Vagina (tissue), 2 donors: ENCODE measurements around the gene TM6SF1. TPM values are rescaled to one million over a fixed set of nuclear protein-coding genes. Genes with fewer than 3 reads are reported as not detected.

Source experiments
- DNase-seq, 2 donors: peaks; one replicate each; pipeline ENCODE4 v3.0.0-alpha.2; 2017; ENCODE audit errors: extremely low spot score in 2 of 2
- H3K27ac ChIP-seq: fragments of 200-600 bp; sonication (generic); one replicate; pipeline ENCODE4 v1.5.1; 2019
- H3K27me3 ChIP-seq: fragments of 200-600 bp; sonication (generic); one replicate; pipeline ENCODE4 v1.5.1; 2019
- H3K36me3 ChIP-seq, 2 donors: fragments of 200-600 bp; sonication (generic); one replicate each; pipeline ENCODE4 v1.5.1; 2017 to 2019
- H3K4me1 ChIP-seq: fragments of 200-600 bp; sonication (generic); one replicate; pipeline ENCODE4 v1.5.1; 2019
- H3K4me3 ChIP-seq, 2 donors: fragments of 200-600 bp; sonication (generic); 1 replicate in 1 of 2; 2 replicates in 1 of 2; pipeline ENCODE4 v1.5.1; 2016 to 2019
- H3K9me3 ChIP-seq: fragments of 200-600 bp; sonication (generic); one replicate; pipeline ENCODE4 v1.5.1; 2019
- POLR2A ChIP-seq, 2 donors: fragments of 450-650 bp; IDR thresholded peaks; one replicate each; pipeline ENCODE4 v1.6.1; 2017; ENCODE audit warnings: antibody characterized with exemption in 2 of 2, mild to moderate bottlenecking in 2 of 2, moderate library complexity in 2 of 2
- POLR2AphosphoS5 ChIP-seq, 2 donors: sonication (generic); formaldehyde crosslinking; IDR thresholded peaks; one replicate each; pipeline ENCODE4 v1.9.0; 2017; ENCODE audit warnings: antibody characterized with exemption in 2 of 2, mild to moderate bottlenecking in 2 of 2, low read depth in 1 of 2; ENCODE audit not compliant: insufficient read depth in 1 of 2
- intact Hi-C: fragments of 100-400 bp; cut with DNase I; formaldehyde crosslinking; loops from one replicate; pipeline ENCODE4 v1.15.1; 2023
- total RNA-seq: library from RNA; depleted of rRNA; stranded (reverse); fragments of >200 nt; gene quantifications from one replicate; pipeline ENCODE4 v1.2.3, GENCODE V29; 2016
- TF ChIP-seq, protein P1 (sequence below), 3 experiments: fragments of 450-650 bp in 2 of 3; fragments of 200-600 bp in 1 of 3; sonication (generic) in 1 of 3; IDR thresholded peaks; one replicate each; pipeline ENCODE4 v1.5.1; 2017 to 2019; ENCODE audit warnings: antibody characterized with exemption in 3 of 3, mild to moderate bottlenecking in 2 of 3, moderate library complexity in 2 of 3

Gene TM6SF1
- total RNA-seq, 1 donor from 2014 or later: 3.9 TPM

GRCh38 chr15:83098079-83098478 lies 9.4 kb upstream of the TM6SF1 start:
- TF ChIP-seq POLR2A (IDR thresholded peaks at IDR 0.05) (no peak), POLR2AphosphoS5 (IDR thresholded peaks at IDR 0.05; ENCODE audit: insufficient read depth in 1 of 2, low read depth in 1 of 2) (no peak)
- TF ChIP-seq, protein P1, sequence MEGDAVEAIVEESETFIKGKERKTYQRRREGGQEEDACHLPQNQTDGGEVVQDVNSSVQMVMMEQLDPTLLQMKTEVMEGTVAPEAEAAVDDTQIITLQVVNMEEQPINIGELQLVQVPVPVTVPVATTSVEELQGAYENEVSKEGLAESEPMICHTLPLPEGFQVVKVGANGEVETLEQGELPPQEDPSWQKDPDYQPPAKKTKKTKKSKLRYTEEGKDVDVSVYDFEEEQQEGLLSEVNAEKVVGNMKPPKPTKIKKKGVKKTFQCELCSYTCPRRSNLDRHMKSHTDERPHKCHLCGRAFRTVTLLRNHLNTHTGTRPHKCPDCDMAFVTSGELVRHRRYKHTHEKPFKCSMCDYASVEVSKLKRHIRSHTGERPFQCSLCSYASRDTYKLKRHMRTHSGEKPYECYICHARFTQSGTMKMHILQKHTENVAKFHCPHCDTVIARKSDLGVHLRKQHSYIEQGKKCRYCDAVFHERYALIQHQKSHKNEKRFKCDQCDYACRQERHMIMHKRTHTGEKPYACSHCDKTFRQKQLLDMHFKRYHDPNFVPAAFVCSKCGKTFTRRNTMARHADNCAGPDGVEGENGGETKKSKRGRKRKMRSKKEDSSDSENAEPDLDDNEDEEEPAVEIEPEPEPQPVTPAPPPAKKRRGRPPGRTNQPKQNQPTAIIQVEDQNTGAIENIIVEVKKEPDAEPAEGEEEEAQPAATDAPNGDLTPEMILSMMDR (IDR thresholded peaks at IDR 0.05): no peak
- H3K4me1 ChIP-seq: no peaks in the 10 kb centered on the region
- no peak for DNase-seq
- H3K4me3 ChIP-seq: no peak overlapping the region
- no peaks in the 10 kb centered on the region for H3K27me3 ChIP-seq
- no peaks in the 10 kb centered on the region for H3K9me3 ChIP-seq
- intact Hi-C loops: no loop called here
- no peak overlapping the region for H3K27ac ChIP-seq
- H3K36me3 ChIP-seq: no peaks in the 10 kb centered on the region

DNA sequence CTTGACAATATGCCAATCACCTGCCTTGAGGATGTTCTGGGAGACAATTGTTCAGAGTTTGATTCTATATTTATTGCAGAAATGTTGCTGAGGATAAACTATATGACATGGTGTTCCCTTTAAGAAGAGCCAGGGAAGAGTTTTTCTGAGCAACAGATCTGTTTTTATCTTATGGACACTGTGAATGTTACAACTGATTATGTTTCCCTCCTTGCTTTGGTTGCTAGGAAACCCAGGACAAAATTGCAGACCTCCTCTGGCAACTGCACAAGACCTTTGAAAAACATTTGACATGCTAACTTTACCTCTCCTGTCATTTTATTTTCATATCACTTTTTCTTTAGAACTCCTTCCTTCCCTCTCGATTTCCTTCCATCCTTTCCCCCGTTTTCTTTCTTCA lies 8.2 kb upstream of the TM6SF1 start:
- Histone ChIP-seq H3K27me3 (no peaks in the 10 kb centered on the region), H3K9me3 (no peaks in the 10 kb centered on the region), H3K4me3 (no peak overlapping the region), H3K27ac (no peak overlapping the region), H3K36me3 (no peaks in the 10 kb centered on the region), H3K4me1 (no peaks in the 10 kb centered on the region)
- no peak for DNase-seq
- no peak for TF ChIP-seq POLR2AphosphoS5 (IDR thresholded peaks at IDR 0.05; ENCODE audit: insufficient read depth in 1 of 2, low read depth in 1 of 2)
- no peak for TF ChIP-seq POLR2A (IDR thresholded peaks at IDR 0.05)
- TF ChIP-seq, protein P1 (IDR thresholded peaks at IDR 0.05): no peak
- intact Hi-C loops: no loop called here

DNA sequence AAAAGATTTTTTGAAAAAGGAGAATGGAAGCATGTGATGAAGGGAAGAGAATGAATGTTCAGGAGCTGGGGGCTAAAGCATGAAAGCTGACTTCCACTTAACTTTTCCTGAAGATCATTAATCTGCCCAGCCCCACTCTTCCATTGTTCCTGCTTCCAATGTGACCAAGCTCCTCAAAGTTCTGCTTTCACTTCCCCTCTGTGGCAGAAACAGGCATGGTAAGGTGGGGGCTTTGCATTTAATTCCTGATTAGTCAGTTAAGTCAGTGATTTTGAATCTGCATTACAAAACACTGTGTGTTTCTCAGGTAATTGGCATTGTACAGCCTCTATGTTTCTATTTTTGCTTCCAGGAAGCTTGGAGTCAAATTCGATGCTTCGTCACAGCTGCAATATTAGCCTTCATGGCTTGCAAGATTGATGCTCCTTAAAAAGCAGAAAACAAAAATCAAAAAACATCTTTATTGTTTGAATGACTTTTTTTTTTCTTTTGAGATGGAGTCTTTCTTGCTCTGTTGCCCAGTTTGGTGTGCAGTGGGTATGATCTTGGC lies 7.3 kb upstream of the TM6SF1 start:
- no peaks in the 10 kb centered on the region for H3K4me1 ChIP-seq
- no peaks in the 10 kb centered on the region for H3K27me3 ChIP-seq
- TF ChIP-seq POLR2A (IDR thresholded peaks at IDR 0.05): no peak
- TF ChIP-seq POLR2AphosphoS5 (IDR thresholded peaks at IDR 0.05; ENCODE audit: insufficient read depth in 1 of 2, low read depth in 1 of 2): no peak
- TF ChIP-seq, protein P1 (IDR thresholded peaks at IDR 0.05): no peak
- no peaks in the 10 kb centered on the region for H3K9me3 ChIP-seq
- intact Hi-C loops: no loop called here
- H3K36me3 ChIP-seq: no peaks in the 10 kb centered on the region
- no peak for DNase-seq
- no peak overlapping the region for H3K27ac ChIP-seq
- H3K4me3 ChIP-seq: no peak overlapping the region

- Histone ChIP-seq H3K27ac (no peak overlapping the region), H3K36me3 (no peaks in the 10 kb centered on the region), H3K27me3 (no peaks in the 10 kb centered on the region), H3K9me3 (no peaks in the 10 kb centered on the region), H3K4me3 (no peak overlapping the region), H3K4me1 (no peaks in the 10 kb centered on the region)
- TF ChIP-seq, protein P1 (IDR thresholded peaks at IDR 0.05): no peak
- no peak for TF ChIP-seq POLR2AphosphoS5 (IDR thresholded peaks at IDR 0.05; ENCODE audit: insufficient read depth in 1 of 2, low read depth in 1 of 2)
- TF ChIP-seq POLR2A (IDR thresholded peaks at IDR 0.05): no peak
- DNase-seq: no peak
- intact Hi-C loops: no loop called here
Observed at GRCh38 chr15:83102346-83102745, 5.1 kb upstream of the TM6SF1 start.

DNA sequence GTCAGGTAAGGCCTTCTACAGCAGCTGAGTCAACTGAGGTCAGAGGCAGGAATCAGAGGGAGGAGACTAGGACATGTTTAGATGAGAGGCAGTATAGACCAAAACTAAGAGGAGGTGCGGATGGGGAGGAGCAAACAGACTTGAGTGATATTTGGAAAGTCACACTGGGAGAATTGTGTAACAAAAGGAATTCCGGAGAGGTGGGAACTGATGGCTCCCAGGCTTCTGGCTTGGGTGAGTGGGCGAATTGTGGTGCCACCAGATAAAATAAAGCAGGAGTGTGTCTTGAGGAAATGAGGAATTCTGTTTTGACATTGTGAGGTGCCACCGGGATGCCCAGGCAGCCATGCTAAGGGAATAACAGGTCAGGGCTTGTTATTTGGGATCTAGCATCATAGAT lies 3.3 kb upstream of the TM6SF1 start:
- DNase-seq: no peak
- intact Hi-C loops: no loop called here
- Histone ChIP-seq H3K9me3 (no peaks in the 10 kb centered on the region), H3K27me3 (peaks cover 7% of the 10 kb centered on the region), H3K27ac (no peak overlapping the region), H3K4me1 (peaks cover 11% of the 10 kb centered on the region), H3K36me3 (no peaks in the 10 kb centered on the region), H3K4me3 (no peak overlapping the region)
- TF ChIP-seq POLR2AphosphoS5 (IDR thresholded peaks at IDR 0.05; ENCODE audit: insufficient read depth in 1 of 2, low read depth in 1 of 2): no peak
- TF ChIP-seq, protein P1 (IDR thresholded peaks at IDR 0.05): no peak
- TF ChIP-seq POLR2A (IDR thresholded peaks at IDR 0.05): no peak
